GM23338 (cell line): Measurements from ENCODE around the gene HERC4. TPM values are rescaled to one million over a fixed set of nuclear protein-coding genes. Genes with fewer than 3 reads are reported as not detected.

ENCODE experiments used
- ATAC-seq: fragments of 200-7000 bp; cut with Tn5 transposase; 3 replicates; pipeline ENCODE4 v1.9.1; 2020
- DNase-seq: peaks from one replicate; pipeline ENCODE4 v3.0.0-alpha.2; 2015; ENCODE audit warnings: low spot score
- H2AFZ ChIP-seq: fragments of 200-600 bp; sonication (generic); 2 replicates; pipeline ENCODE4 v1.8.0; 2016; ENCODE audit warnings: antibody characterized with exemption, mild to moderate bottlenecking, moderate library complexity
- H3F3A ChIP-seq: fragments of 200-600 bp; sonication (generic); replicated peaks from 2 replicates; pipeline ENCODE4 v1.8.0; 2017; ENCODE audit warnings: antibody characterized with exemption, mixed run types, low read depth
- H3K27ac ChIP-seq: fragments of 200-600 bp; sonication (generic); 2 replicates; pipeline ENCODE4 v1.6.1; 2016; ENCODE audit warnings: low read depth
- H3K27me3 ChIP-seq: fragments of 200-600 bp; sonication (generic); 2 replicates; pipeline ENCODE4 v1.8.0; 2016; ENCODE audit warnings: mild to moderate bottlenecking, mixed run types, moderate library complexity; ENCODE audit not compliant: insufficient read depth
- H3K36me3 ChIP-seq: fragments of 200-600 bp; sonication (generic); 2 replicates; pipeline ENCODE4 v1.8.0; 2016; ENCODE audit warnings: mild to moderate bottlenecking; ENCODE audit not compliant: insufficient read depth
- H3K4me1 ChIP-seq: fragments of 200-600 bp; sonication (generic); 2 replicates; pipeline ENCODE4 v1.8.0; 2016; ENCODE audit warnings: mild to moderate bottlenecking, moderate library complexity; ENCODE audit not compliant: insufficient read depth
- H3K4me2 ChIP-seq: fragments of 200-600 bp; sonication (generic); 2 replicates; pipeline ENCODE4 v1.7.1; 2017; ENCODE audit warnings: mixed run types
- H3K4me3 ChIP-seq: fragments of 200-600 bp; sonication (generic); 2 replicates; pipeline ENCODE4 v1.6.1; 2016; ENCODE audit warnings: mixed run types
- H3K79me2 ChIP-seq: fragments of 200-600 bp; sonication (generic); replicated peaks from 2 replicates; pipeline ENCODE4 v1.8.0; 2017; ENCODE audit warnings: mild to moderate bottlenecking; ENCODE audit not compliant: insufficient read depth
- H3K9me2 ChIP-seq: fragments of 200-600 bp; sonication (generic); 2 replicates; pipeline ENCODE4 v1.8.0; 2017; ENCODE audit not compliant: insufficient read depth
- H4K20me1 ChIP-seq: fragments of 200-600 bp; sonication (generic); replicated peaks from 2 replicates; pipeline ENCODE4 v1.8.0; 2017; ENCODE audit warnings: mild to moderate bottlenecking; ENCODE audit not compliant: insufficient read depth
- H3K27ac Mint-ChIP-seq: 2 replicates; pipeline ENCODE4 v1.8.0; 2020; ENCODE audit warnings: inconsistent platforms, mild to moderate bottlenecking, moderate library complexity, mixed read lengths
- H3K27me3 Mint-ChIP-seq: 3 replicates; pipeline ENCODE4 v1.8.0; 2022; ENCODE audit warnings: low read depth, mild to moderate bottlenecking, moderate library complexity, mixed read lengths, inconsistent platforms; ENCODE audit not compliant: insufficient read depth, poor library complexity
- H3K36me3 Mint-ChIP-seq: 3 replicates; pipeline ENCODE4 v1.8.0; 2021; ENCODE audit warnings: low read depth, mild to moderate bottlenecking, inconsistent platforms, moderate library complexity, mixed read lengths
- H3K4me1 Mint-ChIP-seq: 3 replicates; pipeline ENCODE4 v1.8.0; 2020; ENCODE audit warnings: mild to moderate bottlenecking, inconsistent platforms, mixed read lengths
- H3K4me3 Mint-ChIP-seq: 3 replicates; pipeline ENCODE4 v1.8.0; 2021; ENCODE audit warnings: moderate library complexity, mild to moderate bottlenecking, inconsistent platforms, mixed read lengths
- H3K9me3 Mint-ChIP-seq: 3 replicates; pipeline ENCODE4 v1.8.0; 2020; ENCODE audit warnings: moderate library complexity, mild to moderate bottlenecking, inconsistent platforms, mixed read lengths
- CREB1 ChIP-seq: fragments of 250-450 bp; sonication (Bioruptor Pico); IDR thresholded peaks from 2 replicates; pipeline ENCODE4 v1.5.0; 2020; ENCODE audit warnings: low read depth, mild to moderate bottlenecking, moderate library complexity
- CTCF ChIP-seq, 2 experiments: fragments of 200-600 bp in 1 of 2; sonication (generic) in 1 of 2; conservative IDR thresholded peaks; 2 replicates each; pipeline versions ENCODE4 v1.5.1 to v1.6.1; 2016 to 2017; ENCODE audit warnings: antibody characterized with exemption in 2 of 2, low read depth in 2 of 2, mild to moderate bottlenecking in 2 of 2, moderate library complexity in 1 of 2
- ETS1 ChIP-seq: IDR thresholded peaks from 2 replicates; pipeline ENCODE4 v1.6.1; 2016; ENCODE audit warnings: antibody characterized with exemption
- EZH2 ChIP-seq: fragments of 200-600 bp; sonication (generic); IDR thresholded peaks from one replicate; pipeline ENCODE4 v1.8.0; 2017; ENCODE audit warnings: antibody characterized with exemption, mild to moderate bottlenecking, low read depth; ENCODE audit not compliant: unreplicated experiment
- EZH2phosphoT487 ChIP-seq: fragments of 200-600 bp; sonication (generic); IDR thresholded peaks from one replicate; pipeline ENCODE4 v1.8.1; 2018; ENCODE audit warnings: antibody characterized with exemption; ENCODE audit not compliant: unreplicated experiment
- JUNB ChIP-seq: IDR thresholded peaks from one replicate; pipeline ENCODE4 v1.6.1; 2016; ENCODE audit warnings: antibody characterized with exemption; ENCODE audit not compliant: unreplicated experiment
- NANOG ChIP-seq: IDR thresholded peaks from 2 replicates; pipeline ENCODE4 v1.6.1; 2016; ENCODE audit warnings: antibody characterized with exemption, borderline replicate concordance
- POLR2AphosphoS5 ChIP-seq: IDR thresholded peaks from 2 replicates; pipeline ENCODE4 v1.6.1; 2016; ENCODE audit warnings: antibody characterized with exemption, low read depth
- REST ChIP-seq: IDR thresholded peaks from one replicate; pipeline ENCODE4 v1.6.1; 2018; ENCODE audit warnings: antibody characterized with exemption; ENCODE audit not compliant: unreplicated experiment
- STAT1 ChIP-seq: IDR thresholded peaks from one replicate; pipeline ENCODE4 v1.6.1; 2016; ENCODE audit warnings: antibody characterized with exemption; ENCODE audit not compliant: unreplicated experiment
- ZNF114 ChIP-seq: fragments of 250-450 bp; sonication (Bioruptor Pico); IDR thresholded peaks from 2 replicates; pipeline ENCODE4 v1.5.0; 2020; ENCODE audit warnings: mild to moderate bottlenecking, moderate library complexity
- ZNF331 ChIP-seq: fragments of 250-450 bp; sonication (Bioruptor Pico); IDR thresholded peaks from 2 replicates; pipeline ENCODE4 v1.5.0; 2020; ENCODE audit warnings: low read depth, mild to moderate bottlenecking, moderate library complexity
- ZNF462 ChIP-seq: fragments of 250-450 bp; sonication (Bioruptor Pico); IDR thresholded peaks from 2 replicates; pipeline ENCODE4 v1.5.0; 2020; ENCODE audit warnings: mild to moderate bottlenecking, moderate library complexity
- polyA plus RNA-seq: library from polyadenylated mRNA; unstranded; fragments of >200 nt; fragmentation: Nextera tagmentation; extraction: Ambion mirVana; gene quantifications from 2 replicates; pipeline ENCODE4 v1.2.1, GENCODE V29; 2016
- total RNA-seq: library from RNA; depleted of rRNA; stranded (reverse); fragments of >200 nt; shearing (Covaris generic); gene quantifications from 2 replicates; pipeline ENCODE4 v1.2.3, GENCODE V29; 2014

Gene HERC4
- total and polyA plus RNA-seq, 2 experiments from 2014 or later = 20.1 to 67.2 TPM

- 0 out of 3 replicates have a peak, but pooled peaks cover under 1% of the 10 kb centered on the region for H3K4me1 Mint-ChIP-seq
- 0 out of 2 replicates have a peak overlapping the region, but pooled peaks have one; percentile 11 for H2AFZ ChIP-seq
- no peak overlapping the region for H3K4me3 Mint-ChIP-seq
- H3K9me2 ChIP-seq = no peaks in the 10 kb centered on the region
- TF ChIP-seq STAT1 (no peak), CREB1 (CRISPR knock-in tag) (no peak), NANOG (no peak), POLR2AphosphoS5 (no peak), CTCF (conservative IDR thresholded peaks at IDR 0.05; ENCODE audit: low read depth in 2 of 2) (no peak), ZNF462 (CRISPR knock-in tag) (no peak), ZNF114 (CRISPR knock-in tag) (no peak), EZH2phosphoT487 (no peak), JUNB (no peak), EZH2 (no peak), REST (no peak), ZNF331 (CRISPR knock-in tag) (no peak), ETS1 (no peak)
- no peak overlapping the region for H3K27ac Mint-ChIP-seq
- no peaks in the 10 kb centered on the region for H3K36me3 ChIP-seq
- H3K27me3 Mint-ChIP-seq = no peaks in the 10 kb centered on the region
- no peak overlapping the region for H3K27ac ChIP-seq
- no peaks in the 10 kb centered on the region for H3K4me1 ChIP-seq
- H3K36me3 Mint-ChIP-seq = no peaks in the 10 kb centered on the region
- H3K9me3 Mint-ChIP-seq = no peaks in the 10 kb centered on the region
- H3K4me2 ChIP-seq = no peak overlapping the region
- H3K27me3 ChIP-seq = no peaks in the 10 kb centered on the region
- no peaks in the 10 kb centered on the region for H3K79me2 ChIP-seq
- DNase-seq = no peak
- no peak for ATAC-seq
- H3F3A ChIP-seq = no peaks in the 10 kb centered on the region
- H4K20me1 ChIP-seq = no peaks in the 10 kb centered on the region
- H3K4me3 ChIP-seq = no peak overlapping the region
Measured at GRCh38 chr10:68106656-68107055, 31.6 kb upstream of the HERC4 start.
